ENCODE results near the gene IGHMBP2. TPM values are rescaled to one million over a fixed set of nuclear protein-coding genes. Genes with fewer than 3 reads are reported as not detected.

The IGHMBP2 gene
- total and polyA plus RNA-seq, 9 of the 15 experiments (the other 6 are each of a cell fraction or from before 2014, with no cell fraction given) = 1.6 to 24.8 (median 14.5) TPM

DNA sequence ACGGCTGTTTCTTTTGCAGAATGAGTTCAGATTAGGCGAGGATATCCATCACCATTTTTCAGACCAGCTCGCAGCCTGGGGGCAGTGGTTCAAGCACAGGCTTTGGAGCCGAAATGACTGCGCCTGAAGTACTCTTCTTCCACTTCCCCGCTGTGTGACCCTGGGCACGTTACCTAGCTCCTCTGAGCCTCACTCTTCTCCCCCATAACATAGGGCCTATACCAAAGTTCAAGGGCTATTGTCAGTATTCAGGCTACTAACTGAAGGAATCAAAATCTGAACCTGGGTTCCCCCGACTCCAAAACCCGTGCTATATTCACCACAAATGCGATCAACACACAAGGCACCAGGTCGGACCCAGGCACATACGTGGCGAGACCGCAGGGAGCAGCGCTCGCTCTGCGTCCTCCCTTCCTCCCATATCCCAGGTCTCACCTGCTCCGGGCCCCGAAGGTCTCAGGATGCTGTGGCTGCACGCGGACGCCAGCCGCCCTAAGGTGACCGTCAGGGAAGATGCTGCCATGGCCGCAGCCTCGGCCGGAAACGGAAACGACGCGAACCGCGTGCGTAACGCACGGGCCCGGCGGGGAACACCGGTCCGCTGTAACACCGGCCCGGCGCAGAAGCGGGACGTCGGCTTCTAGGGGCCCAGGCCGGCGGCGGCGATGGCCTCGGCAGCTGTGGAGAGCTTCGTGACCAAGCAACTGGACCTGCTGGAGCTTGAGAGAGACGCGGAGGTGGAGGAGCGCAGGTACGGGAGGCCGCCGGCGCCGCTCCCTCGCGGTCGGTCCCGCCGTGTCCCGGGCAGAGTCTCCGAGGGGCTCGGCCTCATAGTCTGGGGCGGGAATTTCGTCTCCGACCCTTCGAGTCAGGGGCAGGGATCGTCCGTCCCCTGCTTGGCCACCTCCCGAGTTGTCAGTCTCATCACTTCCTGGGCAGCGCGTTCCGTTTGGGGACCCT, at the start of gene IGHMBP2, which contains the start of gene MRPL21 (continued):
- peak; percentile 98 for TF ChIP-seq XRCC5 (IDR thresholded peaks at IDR 0.05; ENCODE audit: low read depth, low read length)
- peak in 1 of 2 experiments; percentile 100; a peak in 2 of 4 replicates for TF ChIP-seq TRIM24 (IDR thresholded peaks at IDR 0.05)
- TF ChIP-seq PCBP1 (IDR thresholded peaks at IDR 0.05; ENCODE audit: low read depth, low read length, poor library complexity, severe bottlenecking) = peak; percentile 47
- TF ChIP-seq EWSR1 (IDR thresholded peaks at IDR 0.05; ENCODE audit: borderline replicate concordance, low read depth, partially characterized antibody) = no peak
- no peak for TF ChIP-seq FOXP1 (CRISPR knock-in tag; IDR thresholded peaks at IDR 0.05)
- TF ChIP-seq FUS (optimal IDR thresholded peaks at IDR 0.05; ENCODE audit: low read depth, low read length) = peak; percentile 62
- no peak for TF ChIP-seq HEY1 (CRISPR knock-in tag; IDR thresholded peaks at IDR 0.05; ENCODE audit: borderline replicate concordance)
- TF ChIP-seq, protein P1, sequence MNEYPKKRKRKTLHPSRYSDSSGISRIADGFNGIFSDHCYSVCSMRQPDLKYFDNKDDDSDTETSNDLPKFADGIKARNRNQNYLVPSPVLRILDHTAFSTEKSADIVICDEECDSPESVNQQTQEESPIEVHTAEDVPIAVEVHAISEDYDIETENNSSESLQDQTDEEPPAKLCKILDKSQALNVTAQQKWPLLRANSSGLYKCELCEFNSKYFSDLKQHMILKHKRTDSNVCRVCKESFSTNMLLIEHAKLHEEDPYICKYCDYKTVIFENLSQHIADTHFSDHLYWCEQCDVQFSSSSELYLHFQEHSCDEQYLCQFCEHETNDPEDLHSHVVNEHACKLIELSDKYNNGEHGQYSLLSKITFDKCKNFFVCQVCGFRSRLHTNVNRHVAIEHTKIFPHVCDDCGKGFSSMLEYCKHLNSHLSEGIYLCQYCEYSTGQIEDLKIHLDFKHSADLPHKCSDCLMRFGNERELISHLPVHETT (CRISPR knock-in tag; conservative IDR thresholded peaks at IDR 0.05 in 1 of 2, IDR thresholded peaks at IDR 0.05 in 1 of 2) = no peak; a peak in 1 of 4 replicates
- peak; percentile 79 for TF ChIP-seq JUND (IDR thresholded peaks at IDR 0.05; ENCODE audit: borderline replicate concordance, low read depth, low read length)
- TF ChIP-seq JUND (tag; IDR thresholded peaks at IDR 0.05; ENCODE audit: borderline replicate concordance, low read depth, low read length) = peak; percentile 58; the same call in 1 of the 3 replicates
- TF ChIP-seq, protein P2, sequence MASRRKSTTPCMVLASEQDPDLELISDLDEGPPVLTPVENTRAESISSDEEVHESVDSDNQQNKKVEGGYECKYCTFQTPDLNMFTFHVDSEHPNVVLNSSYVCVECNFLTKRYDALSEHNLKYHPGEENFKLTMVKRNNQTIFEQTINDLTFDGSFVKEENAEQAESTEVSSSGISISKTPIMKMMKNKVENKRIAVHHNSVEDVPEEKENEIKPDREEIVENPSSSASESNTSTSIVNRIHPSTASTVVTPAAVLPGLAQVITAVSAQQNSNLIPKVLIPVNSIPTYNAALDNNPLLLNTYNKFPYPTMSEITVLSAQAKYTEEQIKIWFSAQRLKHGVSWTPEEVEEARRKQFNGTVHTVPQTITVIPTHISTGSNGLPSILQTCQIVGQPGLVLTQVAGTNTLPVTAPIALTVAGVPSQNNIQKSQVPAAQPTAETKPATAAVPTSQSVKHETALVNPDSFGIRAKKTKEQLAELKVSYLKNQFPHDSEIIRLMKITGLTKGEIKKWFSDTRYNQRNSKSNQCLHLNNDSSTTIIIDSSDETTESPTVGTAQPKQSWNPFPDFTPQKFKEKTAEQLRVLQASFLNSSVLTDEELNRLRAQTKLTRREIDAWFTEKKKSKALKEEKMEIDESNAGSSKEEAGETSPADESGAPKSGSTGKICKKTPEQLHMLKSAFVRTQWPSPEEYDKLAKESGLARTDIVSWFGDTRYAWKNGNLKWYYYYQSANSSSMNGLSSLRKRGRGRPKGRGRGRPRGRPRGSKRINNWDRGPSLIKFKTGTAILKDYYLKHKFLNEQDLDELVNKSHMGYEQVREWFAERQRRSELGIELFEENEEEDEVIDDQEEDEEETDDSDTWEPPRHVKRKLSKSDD (conservative IDR thresholded peaks at IDR 0.05; ENCODE audit: low read length) = 0 out of 2 replicates have a peak, but pooled peaks have one; percentile 37
- TF ChIP-seq SNIP1 (IDR thresholded peaks at IDR 0.05; ENCODE audit: low read depth) = no peak
- TF ChIP-seq MAZ (CRISPR knock-in tag; conservative IDR thresholded peaks at IDR 0.05 in 1 of 2, IDR thresholded peaks at IDR 0.05 in 1 of 2) = peak; percentile 86 to 91
- TF ChIP-seq, protein P3, sequence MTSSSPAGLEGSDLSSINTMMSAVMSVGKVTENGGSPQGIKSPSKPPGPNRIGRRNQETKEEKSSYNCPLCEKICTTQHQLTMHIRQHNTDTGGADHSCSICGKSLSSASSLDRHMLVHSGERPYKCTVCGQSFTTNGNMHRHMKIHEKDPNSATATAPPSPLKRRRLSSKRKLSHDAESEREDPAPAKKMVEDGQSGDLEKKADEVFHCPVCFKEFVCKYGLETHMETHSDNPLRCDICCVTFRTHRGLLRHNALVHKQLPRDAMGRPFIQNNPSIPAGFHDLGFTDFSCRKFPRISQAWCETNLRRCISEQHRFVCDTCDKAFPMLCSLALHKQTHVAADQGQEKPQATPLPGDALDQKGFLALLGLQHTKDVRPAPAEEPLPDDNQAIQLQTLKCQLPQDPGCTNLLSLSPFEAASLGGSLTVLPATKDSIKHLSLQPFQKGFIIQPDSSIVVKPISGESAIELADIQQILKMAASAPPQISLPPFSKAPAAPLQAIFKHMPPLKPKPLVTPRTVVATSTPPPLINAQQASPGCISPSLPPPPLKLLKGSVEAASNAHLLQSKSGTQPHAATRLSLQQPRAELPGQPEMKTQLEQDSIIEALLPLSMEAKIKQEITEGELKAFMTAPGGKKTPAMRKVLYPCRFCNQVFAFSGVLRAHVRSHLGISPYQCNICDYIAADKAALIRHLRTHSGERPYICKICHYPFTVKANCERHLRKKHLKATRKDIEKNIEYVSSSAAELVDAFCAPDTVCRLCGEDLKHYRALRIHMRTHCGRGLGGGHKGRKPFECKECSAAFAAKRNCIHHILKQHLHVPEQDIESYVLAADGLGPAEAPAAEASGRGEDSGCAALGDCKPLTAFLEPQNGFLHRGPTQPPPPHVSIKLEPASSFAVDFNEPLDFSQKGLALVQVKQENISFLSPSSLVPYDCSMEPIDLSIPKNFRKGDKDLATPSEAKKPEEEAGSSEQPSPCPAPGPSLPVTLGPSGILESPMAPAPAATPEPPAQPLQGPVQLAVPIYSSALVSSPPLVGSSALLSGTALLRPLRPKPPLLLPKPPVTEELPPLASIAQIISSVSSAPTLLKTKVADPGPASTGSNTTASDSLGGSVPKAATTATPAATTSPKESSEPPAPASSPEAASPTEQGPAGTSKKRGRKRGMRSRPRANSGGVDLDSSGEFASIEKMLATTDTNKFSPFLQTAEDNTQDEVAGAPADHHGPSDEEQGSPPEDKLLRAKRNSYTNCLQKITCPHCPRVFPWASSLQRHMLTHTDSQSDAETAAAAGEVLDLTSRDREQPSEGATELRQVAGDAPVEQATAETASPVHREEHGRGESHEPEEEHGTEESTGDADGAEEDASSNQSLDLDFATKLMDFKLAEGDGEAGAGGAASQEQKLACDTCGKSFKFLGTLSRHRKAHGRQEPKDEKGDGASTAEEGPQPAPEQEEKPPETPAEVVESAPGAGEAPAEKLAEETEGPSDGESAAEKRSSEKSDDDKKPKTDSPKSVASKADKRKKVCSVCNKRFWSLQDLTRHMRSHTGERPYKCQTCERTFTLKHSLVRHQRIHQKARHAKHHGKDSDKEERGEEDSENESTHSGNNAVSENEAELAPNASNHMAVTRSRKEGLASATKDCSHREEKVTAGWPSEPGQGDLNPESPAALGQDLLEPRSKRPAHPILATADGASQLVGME (CRISPR knock-in tag; IDR thresholded peaks at IDR 0.05) = peak; percentile 97
- peak; percentile 75 for TF ChIP-seq NFIC (IDR thresholded peaks at IDR 0.05)
- peak; percentile 52; the same call in 1 of the 2 replicates for TF ChIP-seq MECOM (CRISPR knock-in tag; IDR thresholded peaks at IDR 0.05)
